Keratinocyte (primary cell): Measurements from ENCODE around the gene CITED1. TPM values are rescaled to one million over a fixed set of nuclear protein-coding genes. Genes with fewer than 3 reads are reported as not detected.

ENCODE experiments used
- DNase-seq: peaks from one replicate; pipeline ENCODE4 v3.0.0-alpha.2; 2011; ENCODE audit warnings: low read depth, missing footprints, low spot score
- FAIRE-seq: peaks from 2 replicates; lab custom pipeline; 2011; peaks lifted over from hg19 to GRCh38; lab: Jason Lieb, UNC
- H2AFZ ChIP-seq: 2 replicates; pipeline ENCODE4 v1.6.0; 2012; ENCODE audit warnings: low read length, control low read depth, inconsistent platforms; ENCODE audit not compliant: control insufficient read depth
- H3K27ac ChIP-seq: 2 replicates; pipeline ENCODE4 v1.5.1; 2011; ENCODE audit warnings: low read length; ENCODE audit not compliant: control insufficient read depth, insufficient read depth
- H3K27me3 ChIP-seq: 3 replicates; pipeline ENCODE4 v1.6.0; 2011; ENCODE audit warnings: low read length; ENCODE audit not compliant: control insufficient read depth, insufficient read depth; ENCODE audit errors: extremely low read depth
- H3K36me3 ChIP-seq, 2 experiments: 2 replicates in 1 of 2; 3 replicates in 1 of 2; pipeline ENCODE4 v1.5.1; 2011; ENCODE audit warnings: low read length in 2 of 2, mild to moderate bottlenecking in 1 of 2; ENCODE audit not compliant: control insufficient read depth in 2 of 2, insufficient read depth in 2 of 2; ENCODE audit errors: extremely low read depth in 1 of 2
- H3K4me1 ChIP-seq: 3 replicates; pipeline ENCODE4 v1.5.1; 2011; ENCODE audit warnings: low read length; ENCODE audit not compliant: control insufficient read depth, insufficient read depth; ENCODE audit errors: extremely low read depth
- H3K4me2 ChIP-seq: 3 replicates; pipeline ENCODE4 v1.6.0; 2011; ENCODE audit warnings: low read depth, low read length; ENCODE audit not compliant: control insufficient read depth, insufficient read depth; ENCODE audit errors: extremely low read depth
- H3K4me3 ChIP-seq, 3 experiments: fragments of 200-600 bp in 1 of 3; sonication (generic) in 1 of 3; 2 replicates in 2 of 3; 3 replicates in 1 of 3; pipeline ENCODE4 v1.5.1; 2011 to 2016; ENCODE audit warnings: low read length in 3 of 3, mild to moderate bottlenecking in 3 of 3, control low read depth in 2 of 3, inconsistent platforms in 1 of 3, low read depth in 1 of 3, mixed read lengths in 1 of 3, mixed run types in 1 of 3, moderate library complexity in 1 of 3; ENCODE audit not compliant: control insufficient read depth in 2 of 3, insufficient read depth in 2 of 3; ENCODE audit errors: extremely low read depth in 1 of 3
- H3K79me2 ChIP-seq: 2 replicates; pipeline ENCODE4 v1.6.0; 2012; ENCODE audit warnings: low read length; ENCODE audit not compliant: control insufficient read depth, insufficient read depth
- H3K9ac ChIP-seq: 3 replicates; pipeline ENCODE4 v1.6.0; 2011; ENCODE audit warnings: low read length; ENCODE audit not compliant: control insufficient read depth, insufficient read depth; ENCODE audit errors: extremely low read depth
- H3K9me1 ChIP-seq: 3 replicates; pipeline ENCODE4 v1.6.0; 2011; ENCODE audit warnings: low read length; ENCODE audit not compliant: control insufficient read depth, insufficient read depth; ENCODE audit errors: extremely low read depth
- H3K9me3 ChIP-seq: 2 replicates; pipeline ENCODE4 v1.5.1; 2012; ENCODE audit warnings: low read depth, low read length; ENCODE audit not compliant: control insufficient read depth
- H4K20me1 ChIP-seq: 3 replicates; pipeline ENCODE4 v1.6.0; 2011; ENCODE audit warnings: low read length; ENCODE audit not compliant: control insufficient read depth, insufficient read depth; ENCODE audit errors: extremely low read depth
- EZH2 ChIP-seq: IDR thresholded peaks from one replicate; pipeline ENCODE4 v1.6.1; 2012; ENCODE audit warnings: inconsistent platforms, mild to moderate bottlenecking, low read length, moderate library complexity
- dilution Hi-C: fragments of 300-500 bp; cut with MboI; formaldehyde crosslinking; loops from one replicate; pipeline ENCODE4 v1.7.0; 2020; ENCODE audit warnings: low sequenced_read_pairs; ENCODE audit not compliant: extremely low pct_ligation_motif_present
- polyA minus RNA-seq, 3 experiments: library from RNA; depleted of rRNA, polyadenylated mRNA; stranded (reverse); fragments of >200 nt; gene quantifications; 1 replicate in 1 of 3; 2 replicates in 1 of 3; 3 replicates in 1 of 3; pipeline ENCODE4 v1.2.3, GENCODE V29; 2011
- polyA plus RNA-seq, 5 experiments: library from polyadenylated mRNA; depleted of rRNA in 3 of 5; stranded (reverse) in 3 of 5; stranded (forward) in 1 of 5; unstranded in 1 of 5; fragments of >200 nt; gene quantifications; 1 replicate in 1 of 5; 2 replicates in 3 of 5; 3 replicates in 1 of 5; pipeline versions ENCODE4 v1.2.1 to v1.2.3, GENCODE V29; 2011 to 2012; ENCODE audit warnings: missing spikeins in 2 of 5, low read depth in 1 of 5, low replicate concordance in 1 of 5
- TF ChIP-seq, protein P1 (sequence below), 3 experiments: IDR thresholded peaks in 1 of 3; conservative IDR thresholded peaks in 1 of 3; optimal IDR thresholded peaks in 1 of 3; 2 replicates in 2 of 3; 3 replicates in 1 of 3; pipeline versions ENCODE3 to v1.5.1; 2011; ENCODE audit warnings: low read length in 3 of 3, mild to moderate bottlenecking in 3 of 3, moderate library complexity in 2 of 3, control low read depth in 1 of 3, inconsistent platforms in 1 of 3; ENCODE audit not compliant: insufficient read depth in 2 of 3; ENCODE audit errors: extremely low read depth in 1 of 3

CITED1 gene, protein sequence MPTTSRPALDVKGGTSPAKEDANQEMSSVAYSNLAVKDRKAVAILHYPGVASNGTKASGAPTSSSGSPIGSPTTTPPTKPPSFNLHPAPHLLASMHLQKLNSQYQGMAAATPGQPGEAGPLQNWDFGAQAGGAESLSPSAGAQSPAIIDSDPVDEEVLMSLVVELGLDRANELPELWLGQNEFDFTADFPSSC
- polyA plus RNA-seq (0.25 to 0.30 TPM in 2 of 3 replicates, not detected in the other), polyA minus RNA-seq (0.80 TPM in 1 of 3 replicates, not detected in the others)
- polyA plus RNA-seq (2011; ENCODE audit: low read depth) = not detected
- polyA plus RNA-seq (2011; cell fraction: cytosol; rRNA removed) = not detected in 2 replicates
- polyA plus RNA-seq (2011; cell fraction: nucleus; rRNA removed) = 0.60 TPM in 1 of 2 replicates, not detected in the other
- polyA plus RNA-seq (2012; ENCODE audit: low replicate concordance) = 0.24 and 0.37 TPM in 2 replicates
- not detected for polyA minus RNA-seq (2011; cell fraction: cytosol; rRNA and poly(A)+ RNA removed)
- not detected in 2 replicates for polyA minus RNA-seq (2011; cell fraction: nucleus; rRNA and poly(A)+ RNA removed)

DNA sequence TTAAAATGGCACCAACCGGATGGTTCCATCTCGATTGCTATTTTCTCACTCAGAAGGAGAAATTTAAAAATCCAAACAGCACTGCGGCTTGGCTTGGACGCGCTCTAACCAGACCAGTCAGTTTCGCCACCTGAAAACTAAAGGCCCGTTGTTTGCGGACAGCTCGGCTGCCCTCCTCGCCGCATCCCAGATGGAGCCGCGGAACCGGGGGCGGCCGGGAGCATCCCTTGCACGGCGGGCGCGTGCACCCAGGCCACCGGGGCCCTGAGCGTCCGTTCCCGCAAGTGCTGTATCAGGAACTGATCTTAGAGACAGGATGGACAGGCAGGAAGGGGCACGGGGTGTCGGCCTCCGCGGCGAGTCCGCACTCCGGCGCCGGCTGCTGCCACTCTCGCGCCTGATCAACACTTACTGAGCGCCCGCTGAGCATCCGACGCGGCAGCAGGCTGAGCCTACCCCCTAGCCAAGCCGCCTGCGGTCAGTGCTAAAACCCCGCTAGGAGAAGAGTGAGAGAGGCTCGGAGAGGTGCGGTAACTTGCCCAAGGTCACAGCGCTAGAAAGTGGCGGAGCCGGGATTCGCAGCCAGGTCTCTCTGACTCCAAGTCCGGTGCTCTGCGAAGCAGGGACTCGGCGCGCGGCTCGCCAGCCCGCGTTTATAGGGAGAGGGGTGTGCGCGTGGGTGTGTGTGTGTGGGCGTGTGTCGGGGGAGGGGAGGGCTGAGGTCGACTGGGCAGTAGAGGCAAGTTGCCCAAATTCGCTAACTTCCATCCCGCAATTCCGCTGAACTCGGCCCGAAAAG, at the start of gene CITED1:
CITED1 (minus strand) TSS at position 629 of the 799 bp plus-strand sequence. CDS start 3,045 bp downstream, outside the sequence.
- peak; percentile 97 for TF ChIP-seq EZH2
- TF ChIP-seq, protein P1, sequence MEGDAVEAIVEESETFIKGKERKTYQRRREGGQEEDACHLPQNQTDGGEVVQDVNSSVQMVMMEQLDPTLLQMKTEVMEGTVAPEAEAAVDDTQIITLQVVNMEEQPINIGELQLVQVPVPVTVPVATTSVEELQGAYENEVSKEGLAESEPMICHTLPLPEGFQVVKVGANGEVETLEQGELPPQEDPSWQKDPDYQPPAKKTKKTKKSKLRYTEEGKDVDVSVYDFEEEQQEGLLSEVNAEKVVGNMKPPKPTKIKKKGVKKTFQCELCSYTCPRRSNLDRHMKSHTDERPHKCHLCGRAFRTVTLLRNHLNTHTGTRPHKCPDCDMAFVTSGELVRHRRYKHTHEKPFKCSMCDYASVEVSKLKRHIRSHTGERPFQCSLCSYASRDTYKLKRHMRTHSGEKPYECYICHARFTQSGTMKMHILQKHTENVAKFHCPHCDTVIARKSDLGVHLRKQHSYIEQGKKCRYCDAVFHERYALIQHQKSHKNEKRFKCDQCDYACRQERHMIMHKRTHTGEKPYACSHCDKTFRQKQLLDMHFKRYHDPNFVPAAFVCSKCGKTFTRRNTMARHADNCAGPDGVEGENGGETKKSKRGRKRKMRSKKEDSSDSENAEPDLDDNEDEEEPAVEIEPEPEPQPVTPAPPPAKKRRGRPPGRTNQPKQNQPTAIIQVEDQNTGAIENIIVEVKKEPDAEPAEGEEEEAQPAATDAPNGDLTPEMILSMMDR (optimal IDR thresholded peaks at IDR 0.05 in 1 of 3, IDR thresholded peaks at IDR 0.05 in 1 of 3, conservative IDR thresholded peaks at IDR 0.05 in 1 of 3; ENCODE audit: extremely low read depth in 1 of 3, insufficient read depth in 2 of 3, low read length in 3 of 3) = no peak
- FAIRE-seq = no peak
- H4K20me1 ChIP-seq = peaks cover 2% of the 10 kb centered on the region
- peak within 1 kb of the TSS; percentile 74 for H3K4me2 ChIP-seq
- no peaks in the 10 kb centered on the region for H3K36me3 ChIP-seq
- peak within 1 kb of the TSS; percentile 56 for H2AFZ ChIP-seq
- H3K9me1 ChIP-seq = no peaks in the 10 kb centered on the region
- H3K27ac ChIP-seq = no peak within 1 kb of the TSS
- no peak for DNase-seq
- dilution Hi-C loops = no loop called here
- H3K27me3 ChIP-seq = peaks cover 91% of the 10 kb centered on the region
- no peaks in the 10 kb centered on the region for H3K79me2 ChIP-seq
- H3K9me3 ChIP-seq = no peaks in the 10 kb centered on the region
- H3K4me3 ChIP-seq = peak within 1 kb of the TSS; percentile 40 to 66 (median 61)
- H3K4me1 ChIP-seq = peaks cover 4% of the 10 kb centered on the region
- H3K9ac ChIP-seq = no peak within 1 kb of the TSS

DNA sequence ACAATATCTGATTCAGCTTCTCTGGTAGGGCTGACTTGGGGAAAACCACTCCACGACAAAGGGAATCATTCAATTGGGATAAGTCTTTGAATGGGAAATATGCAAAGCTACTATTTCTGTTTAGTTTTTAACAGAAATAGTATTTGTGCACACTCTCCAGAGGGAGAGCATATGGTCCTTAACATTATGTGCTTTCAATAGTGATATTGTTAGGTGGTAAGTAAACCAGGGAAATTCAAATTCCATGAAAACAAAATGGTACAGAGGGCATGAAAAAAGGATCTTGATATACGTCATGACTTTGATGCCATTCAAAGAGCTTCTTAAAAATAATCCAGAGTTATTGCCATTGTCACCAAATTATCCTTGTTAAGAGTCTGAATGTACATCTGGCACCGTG, 47.1 kb upstream of the CITED1 start:
- Histone ChIP-seq H3K36me3 (peaks cover 3 to 4% of the 10 kb centered on the region in 2 experiments), H2AFZ (no peak overlapping the region), H3K4me3 (no peak overlapping the region), H3K4me2 (no peak overlapping the region), H3K79me2 (no peaks in the 10 kb centered on the region), H3K27me3 (peaks cover 28% of the 10 kb centered on the region), H3K4me1 (no peaks in the 10 kb centered on the region), H3K9me3 (no peaks in the 10 kb centered on the region), H4K20me1 (no peaks in the 10 kb centered on the region), H3K9me1 (no peaks in the 10 kb centered on the region), H3K9ac (no peak overlapping the region), H3K27ac (no peak overlapping the region)
- TF ChIP-seq EZH2 = no peak
- TF ChIP-seq, protein P1 (optimal IDR thresholded peaks at IDR 0.05 in 1 of 3, IDR thresholded peaks at IDR 0.05 in 1 of 3, conservative IDR thresholded peaks at IDR 0.05 in 1 of 3; ENCODE audit: extremely low read depth in 1 of 3, insufficient read depth in 2 of 3, low read length in 3 of 3) = no peak
- DNase-seq (no peak), FAIRE-seq (no peak)
- dilution Hi-C loops = no loop called here
